GM12865 (cell line): ENCODE results near the gene DNAAF1.

ENCODE experiments used
- DNase-seq: peaks from one replicate; pipeline ENCODE4 v3.0.0; 2010; ENCODE audit warnings: low read depth
- H3K4me3 ChIP-seq: 2 replicates; pipeline ENCODE4 v1.5.1; 2011; ENCODE audit warnings: mild to moderate bottlenecking, low read depth, low read length, control low read depth
- TF ChIP-seq, protein P1 (sequence below): IDR thresholded peaks from 2 replicates; pipeline ENCODE4 v1.5.1; 2011; ENCODE audit warnings: low read length, control low read depth, low read depth, inconsistent platforms; ENCODE audit not compliant: insufficient read depth; ENCODE audit errors: missing control alignments

Gene DNAAF1

DNA sequence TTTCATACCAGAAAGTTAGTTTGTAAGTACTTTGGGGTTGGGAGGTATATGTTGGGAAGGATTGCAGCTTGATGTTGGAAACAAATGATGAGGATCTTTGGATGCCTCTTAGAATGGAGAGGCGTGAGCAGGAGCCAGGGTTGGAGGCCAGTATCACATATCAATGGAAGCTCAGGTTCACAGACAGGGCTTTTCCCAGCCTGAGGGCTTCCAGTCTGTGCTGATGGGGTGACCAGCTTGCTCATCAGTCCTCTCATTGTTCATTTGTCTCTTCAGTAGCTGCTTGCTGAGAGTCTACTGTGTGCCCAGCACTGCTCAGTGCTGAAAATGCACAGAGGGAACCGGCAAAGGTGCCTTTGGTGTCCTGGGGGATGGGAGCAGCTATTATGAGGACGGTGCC lies 5.8 kb downstream of the DNAAF1 start:
- H3K4me3 ChIP-seq: no peak overlapping the region
- TF ChIP-seq, protein P1, sequence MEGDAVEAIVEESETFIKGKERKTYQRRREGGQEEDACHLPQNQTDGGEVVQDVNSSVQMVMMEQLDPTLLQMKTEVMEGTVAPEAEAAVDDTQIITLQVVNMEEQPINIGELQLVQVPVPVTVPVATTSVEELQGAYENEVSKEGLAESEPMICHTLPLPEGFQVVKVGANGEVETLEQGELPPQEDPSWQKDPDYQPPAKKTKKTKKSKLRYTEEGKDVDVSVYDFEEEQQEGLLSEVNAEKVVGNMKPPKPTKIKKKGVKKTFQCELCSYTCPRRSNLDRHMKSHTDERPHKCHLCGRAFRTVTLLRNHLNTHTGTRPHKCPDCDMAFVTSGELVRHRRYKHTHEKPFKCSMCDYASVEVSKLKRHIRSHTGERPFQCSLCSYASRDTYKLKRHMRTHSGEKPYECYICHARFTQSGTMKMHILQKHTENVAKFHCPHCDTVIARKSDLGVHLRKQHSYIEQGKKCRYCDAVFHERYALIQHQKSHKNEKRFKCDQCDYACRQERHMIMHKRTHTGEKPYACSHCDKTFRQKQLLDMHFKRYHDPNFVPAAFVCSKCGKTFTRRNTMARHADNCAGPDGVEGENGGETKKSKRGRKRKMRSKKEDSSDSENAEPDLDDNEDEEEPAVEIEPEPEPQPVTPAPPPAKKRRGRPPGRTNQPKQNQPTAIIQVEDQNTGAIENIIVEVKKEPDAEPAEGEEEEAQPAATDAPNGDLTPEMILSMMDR: no peak
- DNase-seq: no peak

DNA sequence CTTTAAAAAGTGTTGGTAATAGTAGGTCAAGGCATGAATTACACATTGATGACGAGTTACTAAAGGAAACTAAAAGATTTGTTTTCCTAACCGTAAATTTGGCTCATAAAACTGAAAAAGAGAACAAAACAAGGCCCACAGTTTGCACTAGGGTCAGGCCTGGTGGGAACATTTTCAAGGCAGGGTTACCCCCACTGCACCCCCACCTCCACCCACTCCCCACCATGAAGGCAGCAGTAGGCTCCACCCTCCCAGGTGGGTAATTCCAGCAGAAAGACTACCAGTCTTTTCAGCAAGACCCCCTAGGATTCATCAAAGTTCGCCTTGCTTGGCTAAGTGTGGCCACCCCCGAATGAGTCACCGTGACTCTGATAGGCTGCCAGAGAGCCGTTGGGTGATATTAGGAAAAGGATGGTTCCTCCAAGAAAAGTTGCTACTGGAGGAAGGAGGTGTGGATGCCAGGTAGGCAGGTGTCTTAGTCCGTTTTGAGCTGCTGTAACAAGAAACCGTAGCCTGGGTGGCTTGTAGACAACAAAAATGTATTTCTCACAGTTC lies 8.6 kb downstream of the DNAAF1 start:
- TF ChIP-seq, protein P1: no peak
- DNase-seq: no peak

DNA sequence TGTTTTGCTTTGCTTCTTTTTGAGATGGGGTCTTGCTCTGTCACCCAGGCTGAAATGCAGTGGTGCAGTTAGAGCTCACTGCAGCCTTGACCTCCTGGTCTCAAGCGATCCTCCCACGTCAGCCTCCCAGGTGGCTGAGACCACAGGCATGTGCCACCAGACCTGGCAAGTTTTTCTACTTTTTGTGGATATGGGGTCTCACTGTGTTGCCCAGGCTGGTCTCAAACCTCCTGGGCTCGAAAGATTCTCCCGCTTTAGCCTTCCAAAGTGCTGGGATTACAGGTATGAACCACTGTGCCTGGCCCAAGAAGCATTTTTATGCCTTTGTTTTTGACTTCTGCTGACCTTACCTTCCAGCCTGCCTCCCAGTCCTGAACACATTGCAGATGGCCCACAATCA lies 10.1 kb downstream of the DNAAF1 start:
- no peak overlapping the region for H3K4me3 ChIP-seq
- TF ChIP-seq, protein P1: no peak
- no peak for DNase-seq

More for the DNA sequence above, 8.6 kb downstream of the DNAAF1 start:
- no peak overlapping the region for H3K4me3 ChIP-seq

DNA sequence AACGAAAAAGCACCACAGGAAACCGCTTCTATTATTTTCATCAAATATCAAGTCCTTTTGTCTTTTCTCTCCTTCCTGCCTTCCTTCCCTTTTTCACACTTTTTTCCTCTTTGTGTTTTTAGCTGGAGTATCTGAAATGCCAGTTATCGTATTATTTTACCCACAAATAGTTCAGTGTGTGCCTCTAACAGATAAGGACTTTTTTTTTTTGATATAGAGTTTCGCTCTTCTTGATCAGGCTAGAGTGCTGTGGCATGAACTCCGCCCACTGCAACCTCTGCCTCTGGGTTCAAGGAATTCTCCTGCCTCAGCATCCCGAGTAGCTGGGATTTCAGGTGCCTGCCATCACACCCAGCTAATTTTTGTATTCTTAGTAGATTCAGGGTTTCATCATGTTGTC lies 10.7 kb downstream of the DNAAF1 start:
- no peak overlapping the region for H3K4me3 ChIP-seq
- DNase-seq: no peak
- TF ChIP-seq, protein P1: no peak

DNA sequence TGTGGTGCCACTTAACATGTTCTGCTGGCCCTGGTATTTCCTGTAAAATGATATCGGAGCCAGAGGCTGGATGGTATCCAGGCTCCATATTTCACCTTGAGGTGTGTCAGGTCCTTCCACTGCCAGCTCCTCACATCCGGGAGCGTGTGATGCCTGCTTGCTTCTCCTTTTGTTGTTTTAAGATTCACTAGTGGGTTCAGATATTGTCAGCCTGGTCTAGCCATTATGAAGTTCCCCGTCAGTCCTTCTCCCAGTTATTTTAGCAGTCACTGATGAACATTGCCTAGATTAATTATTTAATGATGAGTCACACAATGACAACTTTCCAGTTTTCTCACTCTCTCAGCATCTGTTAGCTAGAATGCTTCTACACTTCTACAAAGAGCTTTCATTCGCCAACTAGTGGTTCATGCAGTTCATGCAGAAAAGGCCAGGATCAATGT lies 11.3 kb downstream of the DNAAF1 start:
- no peak overlapping the region for H3K4me3 ChIP-seq
- no peak for DNase-seq
- TF ChIP-seq, protein P1: no peak

DNA sequence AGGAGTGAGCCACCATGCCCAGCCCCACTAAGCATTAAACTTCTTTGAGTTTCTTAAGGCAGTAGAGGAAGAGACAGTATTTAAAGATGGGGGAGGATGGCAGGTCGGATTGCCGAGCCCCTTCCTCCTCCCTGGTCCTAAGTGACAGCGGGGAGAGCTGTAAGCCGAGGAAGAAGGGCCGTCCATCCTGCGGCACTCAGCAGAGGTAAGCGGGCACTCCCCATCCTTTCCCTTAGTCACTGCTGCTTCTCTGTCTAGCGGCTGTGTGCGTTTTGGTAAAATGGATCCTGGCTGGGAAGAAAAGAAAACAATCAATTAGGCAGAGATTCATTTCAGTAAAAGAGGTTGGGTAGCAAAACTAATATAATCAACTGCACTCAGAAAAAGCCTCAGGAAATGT lies 13.9 kb downstream of the DNAAF1 start:
- TF ChIP-seq, protein P1: no peak
- no peak for DNase-seq
- no peak overlapping the region for H3K4me3 ChIP-seq

DNA sequence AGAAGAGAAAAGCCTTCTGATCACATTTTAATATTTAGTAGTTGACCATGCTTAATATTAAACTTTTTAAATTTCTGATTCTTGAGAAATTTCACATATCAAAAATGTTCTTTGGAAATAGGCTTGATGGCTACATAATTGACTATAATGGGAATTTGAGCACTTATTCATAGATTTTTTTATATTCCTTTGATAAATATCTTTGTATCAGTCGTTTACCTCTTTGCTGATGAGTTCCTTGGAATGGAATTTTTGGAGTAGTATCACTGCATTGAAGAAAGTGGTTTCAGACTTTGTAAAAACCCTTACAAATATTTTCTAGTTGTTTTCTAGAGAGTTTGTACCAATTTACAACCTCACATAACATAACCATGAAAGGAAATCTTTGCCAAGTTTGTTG lies 14.7 kb downstream of the DNAAF1 start:
- no peak overlapping the region for H3K4me3 ChIP-seq
- DNase-seq: no peak
- TF ChIP-seq, protein P1: no peak
